Osteoblast (primary cell): ENCODE data around the gene AKAP13. TPM values are rescaled to one million over a fixed set of nuclear protein-coding genes. Genes with fewer than 3 reads are reported as not detected.

ENCODE experiments used
- DNase-seq: peaks from one replicate; pipeline ENCODE4 v3.0.0; 2011; ENCODE audit warnings: low spot score, mixed read lengths; ENCODE audit not compliant: insufficient read length; ENCODE audit errors: missing footprints
- H2AFZ ChIP-seq: 2 replicates; pipeline ENCODE4 v1.6.0; 2011; ENCODE audit warnings: mild to moderate bottlenecking, low read length
- H3K27ac ChIP-seq: 2 replicates; pipeline ENCODE4 v1.5.1; 2011; ENCODE audit warnings: mild to moderate bottlenecking, low read depth, low read length, moderate library complexity
- H3K27me3 ChIP-seq: 2 replicates; pipeline ENCODE4 v1.6.0; 2012; ENCODE audit warnings: mild to moderate bottlenecking, control low read depth, inconsistent platforms, low read length, moderate library complexity; ENCODE audit not compliant: insufficient read depth
- H3K36me3 ChIP-seq: 2 replicates; pipeline ENCODE4 v1.5.1; 2011; ENCODE audit warnings: mild to moderate bottlenecking, low read length, control low read depth, moderate library complexity; ENCODE audit not compliant: insufficient read depth
- H3K4me1 ChIP-seq: 2 replicates; pipeline ENCODE4 v1.5.1; 2011; ENCODE audit warnings: mild to moderate bottlenecking, low read length, control low read depth, moderate library complexity; ENCODE audit not compliant: insufficient read depth
- H3K4me2 ChIP-seq: 2 replicates; pipeline ENCODE4 v1.6.0; 2011; ENCODE audit warnings: mild to moderate bottlenecking, low read length; ENCODE audit not compliant: insufficient read depth
- H3K4me3 ChIP-seq: fragments of 200-600 bp; sonication (generic); 3 replicates; pipeline ENCODE4 v1.5.1; 2012; ENCODE audit warnings: mild to moderate bottlenecking, low read length, inconsistent platforms; ENCODE audit not compliant: insufficient read depth
- H3K79me2 ChIP-seq: 2 replicates; pipeline ENCODE4 v1.6.0; 2012; ENCODE audit warnings: mild to moderate bottlenecking, low read length, control low read depth, inconsistent platforms; ENCODE audit not compliant: insufficient read depth
- H3K9me3 ChIP-seq: 2 replicates; pipeline ENCODE4 v1.5.1; 2011; ENCODE audit warnings: low read depth, low read length, control low read depth
- H4K20me1 ChIP-seq: 2 replicates; pipeline ENCODE4 v1.6.0; 2012; ENCODE audit warnings: mild to moderate bottlenecking, low read length, control low read depth; ENCODE audit not compliant: insufficient read depth
- CTCF ChIP-seq: IDR thresholded peaks from 2 replicates; pipeline ENCODE4 v1.5.1; 2011; ENCODE audit warnings: mild to moderate bottlenecking, low read depth, low read length, moderate library complexity; ENCODE audit errors: extremely low read depth
- total RNA-seq: library from RNA; depleted of rRNA; stranded (reverse); fragments of >200 nt; gene quantifications from 2 replicates; pipeline ENCODE4 v1.2.3, GENCODE V29; 2012

Gene AKAP13
- total RNA-seq, 1 donor = 77.1 TPM

GRCh38 chr15:85462029-85462428, 81.6 kb downstream of the AKAP13 start:
- Histone ChIP-seq H3K36me3 (no peaks in the 10 kb centered on the region), H3K4me2 (no peak overlapping the region), H3K79me2 (peaks cover 46% of the 10 kb centered on the region)

GRCh38 chr15:85463276-85463892, 83.0 kb downstream of the AKAP13 start:
- H3K27me3 ChIP-seq = no peaks in the 10 kb centered on the region
- H3K36me3 ChIP-seq = no peaks in the 10 kb centered on the region
- no peak overlapping the region for H2AFZ ChIP-seq
- H3K4me2 ChIP-seq = no peak overlapping the region
- no peak for TF ChIP-seq CTCF
- peaks cover 54% of the 10 kb centered on the region for H3K79me2 ChIP-seq
- H3K27ac ChIP-seq = no peak overlapping the region
- H4K20me1 ChIP-seq = peaks cover 12% of the 10 kb centered on the region
- no peaks in the 10 kb centered on the region for H3K4me1 ChIP-seq
- no peaks in the 10 kb centered on the region for H3K9me3 ChIP-seq
- no peak overlapping the region for H3K4me3 ChIP-seq
- DNase-seq = no peak

More at GRCh38 chr15:85462029-85462428, 81.6 kb downstream of the AKAP13 start:
- H3K4me1 ChIP-seq = no peaks in the 10 kb centered on the region
- no peak overlapping the region for H3K27ac ChIP-seq
- no peak for TF ChIP-seq CTCF
- H3K4me3 ChIP-seq = no peak overlapping the region
- no peak for DNase-seq
- H4K20me1 ChIP-seq = peaks cover 13% of the 10 kb centered on the region
- H2AFZ ChIP-seq = no peak overlapping the region
- H3K27me3 ChIP-seq = no peaks in the 10 kb centered on the region
- no peaks in the 10 kb centered on the region for H3K9me3 ChIP-seq

- H3K9me3 ChIP-seq = no peaks in the 10 kb centered on the region
- no peak overlapping the region for H3K27ac ChIP-seq
- no peaks in the 10 kb centered on the region for H3K4me1 ChIP-seq
- no peaks in the 10 kb centered on the region for H3K36me3 ChIP-seq
- H4K20me1 ChIP-seq = peaks cover 15% of the 10 kb centered on the region
- H3K27me3 ChIP-seq = no peaks in the 10 kb centered on the region
- no peak overlapping the region for H2AFZ ChIP-seq
- no peak overlapping the region for H3K4me3 ChIP-seq
- no peak overlapping the region for H3K4me2 ChIP-seq
- peaks cover 54% of the 10 kb centered on the region for H3K79me2 ChIP-seq
- TF ChIP-seq CTCF = no peak
- no peak for DNase-seq
Observed at GRCh38 chr15:85463976-85464375, 83.6 kb downstream of the AKAP13 start.

- Histone ChIP-seq H3K4me1 (no peaks in the 10 kb centered on the region), H2AFZ (no peak overlapping the region), H4K20me1 (peaks cover 18% of the 10 kb centered on the region), H3K4me3 (no peak overlapping the region), H3K27me3 (no peaks in the 10 kb centered on the region), H3K36me3 (no peaks in the 10 kb centered on the region), H3K79me2 (peaks cover 59% of the 10 kb centered on the region), H3K4me2 (no peak overlapping the region), H3K9me3 (no peaks in the 10 kb centered on the region), H3K27ac (no peak overlapping the region)
- TF ChIP-seq CTCF = no peak
- DNase-seq = no peak
Observed at GRCh38 chr15:85464471-85464870, 84.1 kb downstream of the AKAP13 start.
